Cerebellar nuclear complex (tissue), 1 donor: Measurements from ENCODE around the gene LRATD1.
"Not testable (repeated sequence)": the region's sequence is repeated elsewhere in the genome, so short reads cannot be mapped to it uniquely, and the experiment has no call there.

ENCODE experiments used
- DNase-seq, 2 experiments: peaks; one replicate each; lab custom pipeline; 2025; lab: John Stamatoyannopoulos, UW

LRATD1 gene, protein sequence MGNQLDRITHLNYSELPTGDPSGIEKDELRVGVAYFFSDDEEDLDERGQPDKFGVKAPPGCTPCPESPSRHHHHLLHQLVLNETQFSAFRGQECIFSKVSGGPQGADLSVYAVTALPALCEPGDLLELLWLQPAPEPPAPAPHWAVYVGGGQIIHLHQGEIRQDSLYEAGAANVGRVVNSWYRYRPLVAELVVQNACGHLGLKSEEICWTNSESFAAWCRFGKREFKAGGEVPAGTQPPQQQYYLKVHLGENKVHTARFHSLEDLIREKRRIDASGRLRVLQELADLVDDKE

GRCh38 chr2:14632133-14632936, at the start of gene LRATD1:
TSS of gene LRATD1 (plus strand) at chr2:14632717. CDS start at chr2:14633980, 1,263 bp downstream.
- DNase-seq: no peak

- DNase-seq: no peak
Observed at GRCh38 chr2:14583059-14583458, 49.5 kb upstream of the LRATD1 start.

DNA sequence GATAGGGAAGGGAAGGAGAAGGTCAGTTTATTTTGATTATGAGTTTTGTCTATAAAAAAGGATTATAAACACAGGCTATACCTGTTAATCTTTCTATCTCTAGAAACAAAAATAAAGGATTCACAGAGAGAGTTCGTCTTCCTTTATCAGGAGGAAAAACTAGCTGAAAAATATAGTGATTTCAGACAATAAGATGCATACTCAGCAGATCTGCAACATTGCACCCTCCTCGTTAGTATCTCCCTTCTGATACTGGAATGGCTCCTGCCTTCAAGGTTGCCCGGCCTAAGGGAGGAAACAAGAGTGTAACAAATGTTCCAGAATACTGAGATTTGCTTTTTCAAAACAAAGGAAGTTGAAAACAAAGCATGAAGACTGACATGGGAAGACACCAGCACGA, 48.7 kb upstream of the LRATD1 start:
- no peak for DNase-seq

GRCh38 chr2:14587119-14587518, 45.4 kb upstream of the LRATD1 start:
- no peak for DNase-seq

GRCh38 chr2:14601156-14601770, 31.3 kb upstream of the LRATD1 start:
- no peak for DNase-seq

GRCh38 chr2:14602309-14602708, 30.2 kb upstream of the LRATD1 start:
- DNase-seq: no peak

GRCh38 chr2:14603676-14604075, 28.8 kb upstream of the LRATD1 start:
- DNase-seq: no peak

DNA sequence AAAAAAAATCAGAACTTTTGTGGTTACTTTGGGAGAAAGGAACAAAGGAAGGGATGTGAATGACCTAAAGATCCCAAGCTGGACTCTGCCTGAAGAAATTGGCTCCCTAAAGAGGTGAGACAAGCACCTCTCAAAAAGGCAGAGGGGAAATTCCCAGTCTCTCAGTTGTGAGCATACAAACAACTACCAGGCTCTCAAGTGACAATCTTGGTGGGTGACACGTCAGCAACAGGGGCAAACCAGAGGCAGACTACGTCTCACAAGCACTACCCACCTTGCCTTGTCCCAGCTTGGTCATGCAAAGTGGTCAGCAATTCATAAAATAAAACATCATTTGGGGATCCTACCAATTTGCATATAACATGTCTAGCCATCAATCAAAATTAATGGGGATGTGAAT, 24.3 kb upstream of the LRATD1 start:
- DNase-seq: no peak

DNA sequence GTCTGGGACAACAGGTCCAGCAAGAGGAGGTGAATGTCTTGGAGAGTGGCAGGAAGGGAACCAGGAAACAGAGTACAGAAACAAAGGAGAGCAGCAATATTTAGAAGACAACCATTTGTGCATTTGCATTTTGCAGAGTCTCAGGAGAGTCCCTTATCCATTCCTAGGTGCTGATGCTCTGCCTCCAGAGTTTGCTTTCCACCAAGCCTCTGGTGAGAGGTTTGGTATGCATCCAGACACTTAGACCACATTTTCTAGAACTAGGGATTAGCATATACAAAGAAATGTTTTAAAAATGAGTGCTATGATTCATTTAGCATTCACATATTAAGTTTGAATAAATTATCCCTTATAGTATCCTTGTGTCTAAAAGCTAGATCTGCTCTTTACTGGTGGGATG, 18.5 kb upstream of the LRATD1 start:
- no peak for DNase-seq

- no peak for DNase-seq
Observed at GRCh38 chr2:14615121-14615520, 17.4 kb upstream of the LRATD1 start.

GRCh38 chr2:14615760-14616159, 16.8 kb upstream of the LRATD1 start:
- no peak for DNase-seq

GRCh38 chr2:14616342-14616741, 16.2 kb upstream of the LRATD1 start:
- DNase-seq: no peak

GRCh38 chr2:14616950-14617349, 15.6 kb upstream of the LRATD1 start:
- DNase-seq: no peak

GRCh38 chr2:14619441-14619840, 13.1 kb upstream of the LRATD1 start:
- DNase-seq: no peak

- DNase-seq: no peak
Observed at GRCh38 chr2:14621114-14621513, 11.4 kb upstream of the LRATD1 start.

DNA sequence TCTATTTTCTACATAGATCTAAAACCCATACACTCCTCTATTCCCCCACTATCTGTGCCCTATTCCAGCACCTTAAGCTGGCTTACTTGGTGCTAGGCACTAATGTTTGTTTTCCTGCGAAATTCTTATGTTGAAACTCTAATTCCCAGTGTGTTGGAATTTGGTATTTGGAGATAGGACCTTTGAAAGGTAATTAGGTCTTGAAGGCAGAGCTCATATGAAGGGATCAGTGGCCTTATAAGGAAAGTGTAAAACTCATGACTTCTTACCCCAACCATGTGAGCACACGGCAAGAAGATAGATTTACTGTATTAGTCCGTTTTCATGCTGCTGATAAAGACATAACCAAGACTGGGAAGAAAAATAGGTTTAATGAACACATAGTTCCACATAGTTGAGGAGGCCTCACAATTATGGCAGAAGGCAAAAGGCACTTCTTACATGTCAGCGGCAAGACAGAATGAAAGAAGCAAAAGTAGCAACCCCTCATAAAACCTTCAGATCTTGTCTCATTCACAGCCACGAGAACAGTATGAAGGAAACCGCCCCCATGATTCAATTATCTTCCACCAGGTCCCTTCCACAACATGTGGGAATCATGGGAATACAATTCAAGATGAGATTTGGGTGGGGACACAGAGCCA, 10.5 kb upstream of the LRATD1 start:
- no peak for DNase-seq

- not testable (repeated sequence) for DNase-seq
Observed at GRCh38 chr2:14622550-14622939, 10.0 kb upstream of the LRATD1 start.

- DNase-seq: no peak
Observed at GRCh38 chr2:14623237-14623636, 9.3 kb upstream of the LRATD1 start.

DNA sequence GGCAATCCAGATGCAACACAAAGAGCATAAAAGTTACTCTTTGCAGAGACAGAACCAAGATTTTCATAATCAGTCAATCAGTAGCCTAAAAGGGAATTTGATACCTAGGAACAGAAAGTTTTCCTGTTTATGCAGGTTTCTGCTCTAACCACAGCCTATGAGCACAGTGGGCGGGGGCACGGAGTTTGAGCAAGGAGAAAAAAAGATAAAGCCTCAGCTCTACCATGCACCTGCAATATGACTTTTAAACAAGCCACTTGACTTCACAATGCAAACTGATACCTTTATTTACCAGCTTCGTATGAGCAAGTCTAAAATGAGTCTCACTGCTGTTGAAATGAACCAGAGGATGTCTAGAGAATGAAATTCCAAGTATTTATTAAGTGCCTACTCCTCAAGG, 5.6 kb upstream of the LRATD1 start:
- DNase-seq: no peak

DNA sequence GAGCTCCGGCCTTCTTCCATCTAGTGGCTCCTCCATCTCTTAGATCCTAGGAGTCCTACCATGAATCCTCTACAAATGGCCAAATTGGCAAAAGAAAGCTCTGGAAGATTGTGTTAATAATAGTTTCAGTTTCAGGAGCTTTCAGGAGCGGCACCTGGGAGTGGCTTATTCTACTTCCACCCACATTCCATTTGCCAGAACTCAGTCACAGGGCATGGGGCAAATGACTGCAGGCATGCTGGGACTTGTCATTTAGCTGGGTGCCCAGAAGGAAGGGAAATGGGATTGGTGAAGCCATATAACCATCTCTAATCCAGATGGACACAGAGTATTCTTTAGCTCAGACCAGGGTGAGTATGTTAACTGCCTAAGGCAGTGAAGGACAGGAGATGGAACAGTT, 3.6 kb upstream of the LRATD1 start:
- DNase-seq: no peak

DNA sequence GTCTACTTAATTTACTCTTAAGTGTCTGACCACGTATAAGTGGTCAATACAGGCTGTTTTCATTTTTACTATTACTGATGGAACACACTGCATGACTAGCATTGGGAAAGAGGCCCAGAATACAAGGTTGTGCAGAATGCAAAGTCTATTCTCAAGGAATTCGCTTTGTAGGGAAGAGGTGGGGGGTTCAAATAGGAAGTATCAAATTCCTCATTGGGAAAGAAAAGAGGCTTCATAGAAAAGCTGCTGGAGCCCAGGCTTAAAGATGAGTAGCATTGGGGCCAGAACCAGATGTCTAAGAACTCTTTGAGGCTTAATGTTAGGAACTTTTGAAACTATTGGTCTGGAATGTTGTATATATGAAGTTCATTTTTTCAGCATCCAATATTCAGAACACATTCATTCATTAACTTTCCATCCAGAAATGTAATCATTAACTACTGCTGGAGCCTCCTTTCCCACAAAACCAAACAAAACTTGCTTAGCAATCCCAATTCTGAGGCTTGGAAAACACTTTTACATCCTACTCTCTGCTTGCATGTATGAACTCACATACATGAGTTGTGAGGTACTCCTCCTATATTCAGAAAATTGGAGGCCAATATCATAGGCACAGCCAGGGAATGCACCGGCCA, 994 bp upstream of the LRATD1 start:
- no peak for DNase-seq

DNA sequence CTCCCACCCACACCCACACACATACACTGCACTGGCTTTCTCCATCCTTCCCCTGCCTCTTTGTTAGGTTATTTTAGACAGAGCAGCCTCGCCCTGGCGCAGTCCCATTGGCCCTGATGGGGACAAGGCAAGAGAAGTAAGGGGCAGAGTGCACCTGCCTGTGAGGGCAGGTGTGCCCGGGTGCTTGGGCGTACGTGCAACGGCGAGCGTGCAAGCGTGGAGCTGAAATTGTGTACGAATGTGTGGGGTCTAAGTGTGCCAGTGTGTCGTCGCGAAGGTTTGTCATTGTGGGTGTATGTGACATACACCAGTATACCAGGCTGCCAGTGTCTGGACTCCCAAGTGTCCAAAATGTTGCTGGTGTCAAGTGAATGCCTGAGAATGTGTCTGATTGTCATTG, 544 bp downstream of the LRATD1 start:
- DNase-seq: no peak
